Measurements from ENCODE around the gene NSUN5.
"Not testable (repeated sequence)": the region's sequence is repeated elsewhere in the genome, so short reads cannot be mapped to it uniquely, and the experiment has no call there.

DNA sequence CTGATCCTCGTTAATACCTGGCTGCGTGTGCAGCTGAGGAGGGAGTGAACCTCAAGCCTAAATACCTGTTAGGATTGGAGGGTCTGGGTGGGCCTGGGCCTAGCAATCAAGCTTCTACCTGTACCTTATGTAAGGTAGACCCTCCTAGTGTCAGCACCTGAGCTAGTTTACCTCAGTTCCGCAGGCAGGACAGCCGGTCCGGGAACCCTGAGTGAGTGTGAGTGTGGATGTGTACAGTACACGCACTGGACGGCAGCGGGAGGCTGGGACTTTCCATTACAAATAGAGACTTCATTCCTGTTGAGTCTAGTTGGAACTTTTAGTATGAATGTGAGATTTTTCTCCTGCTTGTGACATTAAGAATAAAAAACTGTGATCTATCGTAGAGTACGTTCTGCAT, 5.8 kb downstream of the NSUN5 start:
- TF ChIP-seq, protein P1, sequence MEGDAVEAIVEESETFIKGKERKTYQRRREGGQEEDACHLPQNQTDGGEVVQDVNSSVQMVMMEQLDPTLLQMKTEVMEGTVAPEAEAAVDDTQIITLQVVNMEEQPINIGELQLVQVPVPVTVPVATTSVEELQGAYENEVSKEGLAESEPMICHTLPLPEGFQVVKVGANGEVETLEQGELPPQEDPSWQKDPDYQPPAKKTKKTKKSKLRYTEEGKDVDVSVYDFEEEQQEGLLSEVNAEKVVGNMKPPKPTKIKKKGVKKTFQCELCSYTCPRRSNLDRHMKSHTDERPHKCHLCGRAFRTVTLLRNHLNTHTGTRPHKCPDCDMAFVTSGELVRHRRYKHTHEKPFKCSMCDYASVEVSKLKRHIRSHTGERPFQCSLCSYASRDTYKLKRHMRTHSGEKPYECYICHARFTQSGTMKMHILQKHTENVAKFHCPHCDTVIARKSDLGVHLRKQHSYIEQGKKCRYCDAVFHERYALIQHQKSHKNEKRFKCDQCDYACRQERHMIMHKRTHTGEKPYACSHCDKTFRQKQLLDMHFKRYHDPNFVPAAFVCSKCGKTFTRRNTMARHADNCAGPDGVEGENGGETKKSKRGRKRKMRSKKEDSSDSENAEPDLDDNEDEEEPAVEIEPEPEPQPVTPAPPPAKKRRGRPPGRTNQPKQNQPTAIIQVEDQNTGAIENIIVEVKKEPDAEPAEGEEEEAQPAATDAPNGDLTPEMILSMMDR (optimal IDR thresholded peaks at IDR 0.05 in 1 of 3, IDR thresholded peaks at IDR 0.05 in 1 of 3, conservative IDR thresholded peaks at IDR 0.05 in 1 of 3; ENCODE audit: extremely low read depth in 1 of 3, insufficient read depth in 2 of 3, low read length in 3 of 3) = not testable (repeated sequence)
- not testable (repeated sequence) for TF ChIP-seq EZH2 (IDR thresholded peaks at IDR 0.05; ENCODE audit: low read length)
